ENCODE results near the gene CHRNA1.

- TF ChIP-seq CTCF (IDR thresholded peaks at IDR 0.05), result no peak
- TF ChIP-seq POLR2A (IDR thresholded peaks at IDR 0.05), result no peak
Observed at GRCh38 chr2:174777347-174778084, 13.2 kb upstream of the CHRNA1 start.

Data from adrenal gland (tissue), 5 donors.